Activated CD4-positive, alpha-beta T cell treated with anti-CD3 and anti-CD28 coated beads for 4 hours (primary cell): Measurements from ENCODE around the gene C18orf63.
"Not testable (repeated sequence)": the region's sequence is repeated elsewhere in the genome, so short reads cannot be mapped to it uniquely, and the experiment has no call there.

Experiments used
- DNase-seq, 2 donors: peaks; one replicate each; pipeline ENCODE4 v3.0.0-alpha.2; 2020

Gene C18orf63

DNA sequence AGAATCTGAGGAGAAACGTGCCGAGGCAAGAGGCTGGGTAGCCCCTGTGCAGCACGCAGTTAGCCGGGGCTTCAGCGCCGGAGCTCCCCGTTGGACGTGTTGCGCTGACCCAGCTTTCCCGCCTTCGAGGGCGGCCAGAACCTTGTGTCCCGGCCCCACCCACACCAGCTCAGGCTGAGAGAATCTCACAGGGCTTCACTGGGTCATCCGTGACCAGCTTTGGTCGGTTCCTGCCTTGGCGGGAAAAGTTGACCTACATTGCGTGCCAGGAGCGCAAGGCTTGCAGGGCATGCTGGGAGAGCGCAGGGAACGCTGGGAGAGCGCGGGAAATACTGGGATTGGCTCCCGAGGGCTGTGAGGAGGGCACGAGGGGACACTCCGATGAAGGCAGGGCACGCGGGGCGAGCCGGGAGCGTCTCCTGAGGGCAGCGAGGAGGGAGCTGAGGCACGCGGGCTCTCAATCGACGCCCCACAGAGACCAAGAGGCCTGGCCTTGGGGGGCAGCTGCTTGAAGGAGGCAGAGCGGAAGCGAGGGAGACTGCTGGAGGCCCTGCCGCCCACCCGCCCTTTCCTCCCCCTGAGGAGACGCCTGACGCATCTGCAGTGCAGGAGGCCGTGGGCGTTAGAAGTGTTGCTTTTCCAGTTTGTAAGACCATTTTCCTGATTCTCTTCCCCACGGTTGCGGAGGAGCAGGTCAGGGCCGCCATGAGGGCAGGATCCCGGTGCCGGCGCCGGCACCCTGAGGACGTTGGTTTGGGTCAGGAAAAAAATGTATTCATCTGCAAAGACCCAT, at the start of gene C18orf63:
Gene C18orf63, plus strand, starts transcription at position 376 of the 793 bp plus-strand sequence. CDS start 2,027 bp downstream, outside the sequence.
- no peak for DNase-seq

GRCh38 chr18:74266161-74266560, 49.5 kb upstream of the C18orf63 start:
- DNase-seq = no peak

GRCh38 chr18:74268175-74268574, 47.5 kb upstream of the C18orf63 start:
- no peak for DNase-seq

DNA sequence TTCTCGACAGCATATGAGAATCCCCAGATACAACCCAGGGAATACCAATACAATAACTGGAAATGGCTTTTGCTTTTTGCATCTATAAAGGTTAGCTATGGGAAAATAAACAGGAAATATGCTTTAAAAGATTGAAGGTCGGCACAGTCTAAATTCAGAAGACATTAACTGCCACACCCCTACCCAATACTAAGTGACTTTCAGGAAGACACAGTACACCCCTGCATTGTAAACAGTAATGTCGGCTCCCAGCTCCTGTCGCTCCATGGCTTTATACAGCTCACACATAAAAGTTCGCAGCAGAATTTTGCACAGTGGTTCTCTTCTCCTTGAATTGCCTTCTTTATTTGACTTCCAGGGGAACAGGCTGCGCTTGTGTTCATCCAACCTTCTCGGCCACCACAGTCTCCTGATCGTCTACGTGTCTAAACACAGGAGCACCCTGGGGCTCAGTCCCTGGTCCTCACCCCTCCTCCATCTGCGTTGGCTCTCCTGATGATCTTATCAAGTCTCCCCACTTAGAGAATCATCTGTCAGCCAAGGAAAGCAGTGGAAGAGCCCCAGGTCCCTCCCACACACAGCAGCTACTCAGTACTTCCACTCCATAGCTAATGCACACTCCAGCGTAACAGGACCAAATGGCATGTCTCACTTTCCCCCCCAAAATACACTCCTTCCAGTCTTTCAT, 46.6 kb upstream of the C18orf63 start:
- DNase-seq = no peak

DNA sequence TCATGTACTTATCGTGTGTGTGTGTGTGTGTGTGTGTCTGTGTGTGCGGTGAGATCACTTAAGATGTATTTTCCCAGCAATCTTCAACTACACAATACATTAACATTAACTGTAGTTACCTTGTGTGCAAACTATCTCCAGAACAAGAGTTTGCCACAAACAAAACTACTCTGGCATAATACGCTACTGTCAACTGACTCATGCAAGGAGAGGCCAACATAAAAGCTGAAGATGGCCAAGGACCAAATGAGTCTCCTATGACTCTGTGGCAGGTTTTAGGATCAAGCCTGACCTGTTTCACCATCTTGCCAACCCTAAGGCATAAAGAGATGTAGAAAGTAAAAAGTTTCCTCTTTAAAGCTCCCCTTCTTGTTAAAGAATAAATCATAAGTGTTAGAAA, 44.0 kb upstream of the C18orf63 start:
- DNase-seq = no peak

- DNase-seq = no peak
These were observed 42.2 kb upstream of the C18orf63 start for GRCh38 chr18:74273394-74273793.

DNA sequence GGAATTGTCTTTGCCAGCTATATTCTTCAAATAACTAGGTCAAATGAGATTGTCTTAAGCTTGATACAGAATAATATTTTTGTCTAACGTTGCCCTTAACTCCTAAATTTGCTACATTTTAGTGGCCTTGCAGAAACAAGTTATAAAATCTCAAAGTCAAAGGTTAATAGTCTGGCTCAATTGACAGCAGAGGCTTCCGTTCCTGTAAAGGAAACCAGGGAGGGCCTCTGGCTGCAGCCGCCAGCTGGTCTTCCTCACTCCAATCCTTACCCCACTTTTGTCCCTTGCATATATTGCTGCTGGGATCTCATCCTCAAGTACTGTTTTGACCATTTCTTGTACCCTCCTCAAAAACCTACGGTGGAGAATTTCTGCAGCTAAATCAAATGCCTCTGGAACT, 40.9 kb upstream of the C18orf63 start:
- no peak for DNase-seq

- DNase-seq = no peak
These were observed 39.9 kb upstream of the C18orf63 start for GRCh38 chr18:74275736-74276135.

DNA sequence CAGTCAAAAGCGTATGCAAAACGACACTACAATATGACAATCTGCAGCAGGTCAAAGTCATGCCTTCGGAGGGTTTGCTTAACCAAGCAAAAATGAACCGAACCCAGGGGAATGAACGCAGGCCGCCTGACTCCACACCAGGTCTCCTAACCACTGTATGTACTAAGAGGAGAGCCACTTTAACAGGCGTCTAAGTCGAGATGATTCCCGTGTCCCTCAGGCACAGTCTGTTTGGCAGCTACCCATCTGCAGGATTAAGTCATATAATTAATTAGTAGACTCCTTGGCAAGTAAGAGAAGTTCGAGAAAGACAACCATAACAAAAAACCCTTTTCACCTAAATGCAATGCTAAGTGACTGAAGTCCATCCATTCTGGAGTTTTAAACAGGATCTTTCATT, 39.0 kb upstream of the C18orf63 start:
- no peak for DNase-seq

- DNase-seq = no peak
These were observed 38.3 kb upstream of the C18orf63 start for GRCh38 chr18:74277296-74277695.

DNA sequence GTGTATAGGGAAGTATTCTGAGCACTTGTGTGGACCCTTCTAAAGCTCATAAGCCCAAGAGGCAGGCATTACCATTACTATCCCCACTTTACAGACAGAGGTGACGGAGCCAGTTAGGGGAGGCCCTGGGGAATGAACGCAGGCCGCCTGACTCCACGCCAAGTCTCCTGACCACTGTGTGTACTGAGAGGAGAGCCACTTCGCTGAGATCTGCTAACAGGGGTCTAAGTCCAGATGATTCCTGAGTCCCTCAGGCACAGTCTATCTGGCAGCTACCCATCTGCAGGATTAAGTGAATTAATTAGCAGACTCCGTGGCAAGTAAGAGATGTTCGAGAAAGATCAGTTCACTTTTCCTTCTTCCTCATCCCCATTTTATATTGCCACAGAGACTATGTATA, 37.6 kb upstream of the C18orf63 start:
- no peak for DNase-seq

- DNase-seq = no peak
These were observed 36.7 kb upstream of the C18orf63 start for GRCh38 chr18:74278983-74279382.

DNA sequence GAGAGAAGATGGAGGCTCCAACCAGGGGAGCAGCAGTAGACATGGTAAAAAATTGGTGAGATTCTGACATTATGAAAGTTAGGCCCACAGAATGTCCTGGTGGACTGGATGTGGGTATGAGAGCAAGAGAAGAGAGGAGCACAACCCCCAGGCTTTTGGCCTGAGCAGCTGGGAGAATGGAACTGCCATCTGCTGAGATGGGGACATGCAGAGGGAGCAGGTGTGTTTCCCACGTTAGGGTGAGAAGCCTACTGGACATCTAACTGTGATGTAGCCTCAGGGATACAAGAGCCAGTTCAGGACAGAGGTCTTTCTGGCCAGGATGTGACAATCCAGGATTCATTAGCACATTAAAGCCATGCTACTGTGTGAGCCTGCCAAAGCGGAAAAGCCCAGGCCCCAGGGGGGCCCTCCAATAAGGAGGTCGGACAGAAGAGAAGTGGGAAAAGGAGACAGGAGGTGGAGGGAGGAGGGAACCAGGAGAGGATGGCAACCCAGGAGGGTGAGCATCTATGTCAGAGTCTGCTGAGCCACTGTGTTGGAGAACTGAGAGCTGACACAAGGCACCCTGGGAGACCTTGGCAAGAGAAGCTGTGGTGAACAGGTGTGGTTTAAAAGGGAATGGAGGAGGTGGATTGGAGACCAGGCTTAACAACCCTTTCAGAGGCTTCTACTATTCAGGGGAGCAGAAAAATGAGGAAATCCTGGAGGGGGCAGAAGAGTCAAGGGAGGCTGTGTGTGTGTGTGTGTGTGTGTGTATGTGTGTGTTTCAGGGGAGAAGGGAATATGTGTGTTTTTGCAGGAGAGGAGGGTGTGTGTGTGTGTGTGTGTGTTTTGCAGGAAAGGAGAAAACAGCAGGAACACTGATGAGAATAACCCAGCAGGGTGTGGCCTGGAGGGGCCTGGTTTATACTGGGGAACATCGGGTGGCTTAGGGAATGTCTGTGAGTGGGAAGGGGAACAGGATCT, 34.3 kb upstream of the C18orf63 start:
- DNase-seq = no peak

DNA sequence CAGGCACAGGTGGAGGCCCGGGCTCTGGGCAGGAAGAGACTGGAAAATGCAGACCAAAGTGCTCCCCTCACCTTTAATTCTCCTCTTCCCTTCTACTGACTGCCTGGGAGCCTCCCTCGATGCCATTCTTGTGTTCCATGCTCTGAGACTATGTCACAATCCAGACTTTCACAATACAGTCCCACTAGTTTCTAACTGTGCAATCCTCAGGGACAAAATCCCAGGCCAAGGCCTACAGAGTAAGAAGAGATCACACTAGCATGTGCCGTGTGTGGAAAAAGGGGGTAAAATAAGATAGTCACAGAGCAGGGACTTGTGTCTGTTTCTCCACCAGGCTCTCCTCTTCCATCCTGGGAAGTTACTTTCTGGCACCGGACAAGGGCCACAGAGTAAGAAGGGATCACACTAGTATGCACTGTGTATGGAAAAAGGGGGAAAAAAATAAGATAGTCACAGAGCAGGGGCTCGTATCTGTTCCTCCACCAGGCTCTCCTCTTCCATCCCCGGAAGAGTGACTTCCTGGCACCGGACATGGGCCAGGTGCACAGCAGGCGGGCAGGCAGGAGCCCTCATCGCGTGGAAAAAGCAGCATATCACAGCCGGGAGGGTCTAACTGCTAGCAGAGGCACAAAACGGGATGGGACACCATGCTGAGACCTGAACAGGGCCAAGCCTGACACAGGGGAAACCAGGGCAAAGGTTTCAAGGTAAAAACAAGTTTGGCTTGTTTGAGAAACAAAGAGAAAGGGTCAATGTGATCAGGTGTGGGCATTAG, 33.5 kb upstream of the C18orf63 start:
- DNase-seq = no peak

- peak in 1 of 2 donors; percentile 26 for DNase-seq
These were observed 32.7 kb upstream of the C18orf63 start for GRCh38 chr18:74282755-74283554.

- DNase-seq = no peak
These were observed 32.0 kb upstream of the C18orf63 start for GRCh38 chr18:74283646-74284045.

DNA sequence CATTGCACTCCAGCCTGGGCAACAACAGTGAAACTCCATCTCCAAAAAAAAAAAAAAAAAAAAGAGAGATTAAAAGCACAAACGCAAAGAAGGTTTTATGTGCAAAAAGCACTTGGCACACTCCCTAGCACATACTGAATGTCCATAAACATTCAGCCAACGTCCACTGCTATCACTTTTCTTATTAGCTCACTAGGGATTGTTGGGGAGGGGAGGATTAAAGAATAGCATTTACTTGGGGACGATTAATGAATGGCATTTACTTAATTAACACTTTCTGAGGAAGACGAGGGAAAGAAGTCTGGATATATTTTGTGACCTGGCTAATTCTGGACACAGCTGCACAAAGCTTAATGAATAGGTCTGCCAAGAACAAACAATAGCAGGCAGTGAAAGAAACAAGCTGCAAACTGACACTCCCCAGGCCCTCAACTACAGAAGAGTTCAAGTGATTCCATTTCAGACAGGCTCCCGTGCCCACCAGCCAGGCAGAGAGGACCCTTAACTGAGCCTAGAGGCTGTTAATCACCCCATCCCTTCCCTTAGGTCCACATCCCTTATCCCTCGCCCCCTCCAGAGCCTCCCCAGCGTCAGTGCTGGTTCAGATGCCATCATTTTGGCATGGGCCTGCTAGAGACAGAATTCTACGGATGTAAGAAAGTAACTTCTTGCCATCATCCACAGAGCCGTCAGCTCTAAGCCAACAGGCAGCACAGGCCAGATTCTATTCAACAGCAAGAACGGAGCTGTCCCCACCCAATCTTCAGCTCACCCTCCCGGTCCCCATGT, 31.3 kb upstream of the C18orf63 start:
- DNase-seq = no peak

DNA sequence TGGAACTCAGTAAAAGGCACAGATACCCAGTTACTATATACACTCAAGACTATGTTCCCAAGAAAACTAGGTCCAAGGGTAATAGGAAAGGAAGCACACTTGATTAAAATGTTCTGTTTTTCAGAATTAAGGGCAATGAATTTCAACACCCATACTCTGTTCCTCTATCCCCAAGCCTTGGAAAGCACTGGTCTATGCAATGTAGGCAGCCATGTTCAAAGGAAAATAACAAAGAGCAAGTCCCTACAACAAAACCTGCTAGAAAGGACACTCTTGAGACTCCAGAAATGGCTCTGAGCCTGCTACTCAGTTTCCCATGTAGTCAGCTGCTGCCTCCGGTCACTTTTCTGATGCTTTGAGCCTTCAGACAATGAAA, 30.7 kb upstream of the C18orf63 start:
- no peak for DNase-seq

DNA sequence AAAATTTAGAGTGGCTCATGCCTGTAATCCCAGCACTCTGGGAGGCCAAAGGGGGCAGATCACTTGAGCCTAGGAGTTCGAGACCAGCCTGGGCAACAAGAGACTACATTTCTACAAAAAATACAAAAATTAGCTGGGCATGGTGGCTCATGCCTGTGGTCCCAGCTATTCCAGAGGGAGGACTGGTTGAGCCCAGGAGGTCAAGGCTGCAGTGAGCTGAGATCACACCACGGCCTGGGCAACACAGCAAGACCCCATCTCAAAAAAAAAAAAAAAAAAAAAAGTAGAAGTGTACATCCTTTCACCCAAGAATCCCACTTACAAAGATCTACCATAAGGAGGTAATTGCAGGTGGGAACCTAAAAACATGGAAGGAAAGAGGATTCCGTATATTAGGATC, 30.1 kb upstream of the C18orf63 start:
- not testable (repeated sequence) for DNase-seq

DNA sequence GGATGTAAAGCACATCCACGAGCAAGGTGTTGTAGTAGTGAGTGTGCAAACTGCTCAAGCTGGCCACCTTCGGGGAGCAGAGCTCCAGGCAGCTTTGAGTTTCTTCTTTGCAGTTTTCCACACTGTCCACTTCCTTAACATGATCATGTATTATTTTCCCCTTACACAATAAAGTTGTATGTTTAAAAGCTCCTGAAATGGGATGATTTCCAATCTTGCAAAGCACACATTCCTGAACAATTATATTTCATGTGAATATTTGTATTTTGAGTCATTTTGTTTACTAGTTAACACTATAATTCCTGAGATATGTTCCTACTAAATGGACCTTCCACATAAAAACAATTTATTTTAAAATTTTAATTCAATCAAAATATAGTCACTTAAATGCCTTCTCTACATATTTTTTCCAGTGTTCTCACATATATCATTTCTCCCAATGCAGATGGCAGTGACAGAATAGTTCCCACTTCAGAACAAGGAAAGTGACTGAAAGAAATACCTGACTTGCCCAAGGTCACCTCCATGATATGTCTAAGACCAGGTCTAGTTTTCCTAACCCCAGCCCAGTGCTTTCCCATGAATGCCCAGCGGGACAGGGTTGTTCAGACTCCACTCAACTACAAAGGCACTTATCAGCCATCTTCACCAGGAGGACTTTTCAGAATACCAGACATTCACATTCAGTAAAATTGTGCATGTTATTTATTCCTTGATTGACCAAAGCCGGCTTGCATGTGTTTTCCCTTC, 29.4 kb upstream of the C18orf63 start:
- DNase-seq = no peak
